ENCODE data around the gene VAV2. TPM values are rescaled to one million over a fixed set of nuclear protein-coding genes. Genes with fewer than 3 reads are reported as not detected.

Gene VAV2
- total and polyA plus RNA-seq, 2 of the 4 experiments (the other 2 are of a cell fraction) = 10.8 to 13.4 TPM

- Histone ChIP-seq H3K4ac (ENCODE audit: low read depth, low read length) (no peak overlapping the region), H3K9me3 (ENCODE audit: control insufficient read depth, insufficient read depth, low read length) (no peaks in the 10 kb centered on the region), H4K91ac (ENCODE audit: insufficient read depth, low read depth, low read length) (no peak overlapping the region), H3K23ac (ENCODE audit: low read depth, low read length) (no peak overlapping the region), H2BK15ac (ENCODE audit: low read depth, low read length) (no peak overlapping the region), H3K79me1 (ENCODE audit: low read depth in 1 of 2, low read length in 2 of 2) (peaks cover 14 to 80% of the 10 kb centered on the region in 2 experiments), H4K8ac (ENCODE audit: low read depth in 2 of 2, low read length in 2 of 2) (no peak overlapping the region), H3K9me1 (ENCODE audit: insufficient read depth, low read length) (peaks cover 8% of the 10 kb centered on the region; the same call in 1 of the 2 replicates), H2AK9ac (replicated peaks; ENCODE audit: low read depth, low read length, poor library complexity) (peak overlapping the region; percentile 9), H3K36me3 (ENCODE audit: control insufficient read depth, insufficient read depth, low read length) (no peaks in the 10 kb centered on the region), H3K56ac (ENCODE audit: extremely low read depth, insufficient read depth, low read length) (no peak overlapping the region), H3K9ac (ENCODE audit: low read depth, low read length) (no peak overlapping the region), H3K18ac (ENCODE audit: low read depth, low read length) (no peak overlapping the region), H3K14ac (replicated peaks; ENCODE audit: low read depth, low read length) (no peak overlapping the region), H3K4me1 (ENCODE audit: control insufficient read depth, insufficient read depth, low read length) (peaks cover 5% of the 10 kb centered on the region; the same call in 1 of the 2 replicates), H2AFZ (replicated peaks; ENCODE audit: low read length, poor library complexity) (no peak overlapping the region), H3K27me3 (ENCODE audit: control insufficient read depth, insufficient read depth, low read length) (no peaks in the 10 kb centered on the region), H2BK5ac (ENCODE audit: low read depth, low read length, poor library complexity, severe bottlenecking) (no peak overlapping the region), H3K4me3 (ENCODE audit: insufficient read depth, low read depth, low read length) (no peak overlapping the region), H2BK20ac (ENCODE audit: low read depth, low read length) (no peak overlapping the region), H4K20me1 (ENCODE audit: insufficient read depth, low read length) (peaks cover 55% of the 10 kb centered on the region), H3K4me2 (ENCODE audit: low read depth, low read length) (no peak overlapping the region), H2AK5ac (ENCODE audit: low read depth, low read length) (no peak overlapping the region), H2BK120ac (ENCODE audit: low read depth, low read length) (no peak overlapping the region), H4K5ac (ENCODE audit: low read depth, low read length) (no peak overlapping the region), H3K27ac (ENCODE audit: insufficient read depth, low read length) (no peak overlapping the region)
- WGBS, 2 experiments (ENCODE audit: extremely low coverage in 2 of 2, insufficient read length in 1 of 2) = no CpG with 5 or more reads among the region's 6 CpGs
- TF ChIP-seq MAFK (IDR thresholded peaks at IDR 0.05; ENCODE audit: low read depth, low read length) (no peak), CEBPB (IDR thresholded peaks at IDR 0.05; ENCODE audit: low read depth, low read length) (no peak), CHD1 (IDR thresholded peaks at IDR 0.05; ENCODE audit: low read depth, low read length) (no peak), RCOR1 (IDR thresholded peaks at IDR 0.05; ENCODE audit: insufficient replicate concordance, low read length) (no peak), USF2 (IDR thresholded peaks at IDR 0.05; ENCODE audit: low read depth, low read length) (no peak), BHLHE40 (IDR thresholded peaks at IDR 0.05; ENCODE audit: low read depth, low read length) (no peak), NFE2L2 (IDR thresholded peaks at IDR 0.05; ENCODE audit: low read depth, low read length) (no peak), CTCF (conservative IDR thresholded peaks at IDR 0.05; ENCODE audit: low read depth, low read length) (no peak), MXI1 (IDR thresholded peaks at IDR 0.05; ENCODE audit: borderline replicate concordance, low read depth, low read length) (no peak), MAZ (IDR thresholded peaks at IDR 0.05; ENCODE audit: borderline replicate concordance, low read depth, low read length) (no peak), FOS (IDR thresholded peaks at IDR 0.05; ENCODE audit: low read depth, low read length) (no peak), RFX5 (IDR thresholded peaks at IDR 0.05; ENCODE audit: low read depth, low read length) (no peak), POLR2A (IDR thresholded peaks at IDR 0.05; ENCODE audit: low read depth, low read length) (no peak), RAD21 (IDR thresholded peaks at IDR 0.05; ENCODE audit: low read length) (no peak), SMC3 (IDR thresholded peaks at IDR 0.05; ENCODE audit: low read depth, low read length) (no peak), ELK1 (IDR thresholded peaks at IDR 0.05; ENCODE audit: borderline replicate concordance, low read depth, low read length) (no peak)
- no TSS peak for BruUV-seq (replicated peaks)
- DNase-seq (no peak), ATAC-seq (ENCODE audit: low read depth) (no peak)
- intact Hi-C loops (cut with micrococcal nuclease) = no loop called here
- ChIA-PET CTCF (no interaction called here), POLR2A (ENCODE audit: unreplicated experiment) (no interaction called here)
- dilution Hi-C loops (cut with HindIII; ENCODE audit: low sequenced_read_pairs, unreplicated experiment) = no loop called here
- in situ Hi-C loops (cut with MboI; ENCODE audit: low sequenced_read_pairs) = no loop called here
These were observed 86.6 kb downstream of the VAV2 start for GRCh38 chr9:133905493-133905892.
